ENCODE results near the gene PIGU. TPM values are rescaled to one million over a fixed set of nuclear protein-coding genes. Genes with fewer than 3 reads are reported as not detected.
A peak's percentile ranks its signal among the peaks of the same experiment; 100 is the strongest.

The PIGU gene
- total and polyA plus RNA-seq, 3 experiments from 2014 or later, result 24.9 to 33.0 (median 26.3) TPM

GRCh38 chr20:34534391-34535165 lies 142.3 kb downstream of the PIGU start:
- no peaks in the 10 kb centered on the region for H3K27me3 ChIP-seq (ENCODE audit: insufficient read depth, low read length, poor library complexity, severe bottlenecking)
- no peaks in the 10 kb centered on the region for H3K4me1 ChIP-seq (ENCODE audit: insufficient read depth, low read length)
- H3K9me3 ChIP-seq (ENCODE audit: low read length), result no peaks in the 10 kb centered on the region
- CTCF ChIA-PET, result interaction anchor here (0.9 kb wide), 1 partner anchor 173 kb away, joined by 3 read pairs; no protein-coding TSS in a partner anchor
- H3K4me1 Mint-ChIP-seq, result peaks cover 15 to 26% (median 17%) of the 10 kb centered on the region in 3 donors
- peak overlapping the region in 3 of 8 donors; percentile 13 to 89 (median 51) for H3K27ac Mint-ChIP-seq
- no peak overlapping the region for H3K4me3 Mint-ChIP-seq
- peaks cover 45% of the 10 kb centered on the region for H3K36me3 ChIP-seq (ENCODE audit: insufficient read depth, low read length)
- peaks cover 0 to 82% (median 19%) of the 10 kb centered on the region in 3 donors for H3K36me3 Mint-ChIP-seq
- POLR2A ChIA-PET, result no interaction called here
- no peaks in the 10 kb centered on the region for H3K27me3 Mint-ChIP-seq
- no peaks in the 10 kb centered on the region for H3K9me3 Mint-ChIP-seq
- H3K4me3 ChIP-seq (ENCODE audit: low read length), result no peak overlapping the region
- DNase-seq, result no peak
- H3K27ac ChIP-seq (ENCODE audit: low read depth, low read length), result no peak overlapping the region

GRCh38 chr20:34532756-34533155 lies 144.1 kb downstream of the PIGU start:
- no peak overlapping the region for H3K27ac ChIP-seq (ENCODE audit: low read depth, low read length)
- ChIA-PET CTCF (interaction anchor here (1.1 kb wide), 1 partner anchor 220 kb away, joined by 3 read pairs; no protein-coding TSS in a partner anchor), POLR2A (no interaction called here)
- Mint-ChIP-seq H3K4me1 (peaks cover 15 to 28% (median 17%) of the 10 kb centered on the region in 3 donors), H3K36me3 (peaks cover 0 to 85% (median 19%) of the 10 kb centered on the region in 3 donors), H3K9me3 (no peaks in the 10 kb centered on the region), H3K27ac (peak overlapping the region in 3 of 8 donors; percentile 43 to 87 (median 72)), H3K4me3 (no peak overlapping the region), H3K27me3 (no peaks in the 10 kb centered on the region)
- no peak for DNase-seq
- no peaks in the 10 kb centered on the region for H3K4me1 ChIP-seq (ENCODE audit: insufficient read depth, low read length)
- no peaks in the 10 kb centered on the region for H3K27me3 ChIP-seq (ENCODE audit: insufficient read depth, low read length, poor library complexity, severe bottlenecking)
- H3K4me3 ChIP-seq (ENCODE audit: low read length), result no peak overlapping the region
- peaks cover 51% of the 10 kb centered on the region for H3K36me3 ChIP-seq (ENCODE audit: insufficient read depth, low read length)
- H3K9me3 ChIP-seq (ENCODE audit: low read length), result no peaks in the 10 kb centered on the region

GRCh38 chr20:34532320-34532719 lies 144.6 kb downstream of the PIGU start:
- Mint-ChIP-seq H3K27me3 (no peaks in the 10 kb centered on the region), H3K36me3 (peaks cover 0 to 85% (median 18%) of the 10 kb centered on the region in 3 donors), H3K4me3 (no peak overlapping the region), H3K4me1 (peaks cover 15 to 27% (median 17%) of the 10 kb centered on the region in 3 donors), H3K27ac (peak overlapping the region in 1 of 8 donors; percentile 43), H3K9me3 (no peaks in the 10 kb centered on the region)
- CTCF ChIA-PET, result interaction anchor here (1.1 kb wide), 1 partner anchor 220 kb away, joined by 3 read pairs; no protein-coding TSS in a partner anchor
- Histone ChIP-seq H3K9me3 (ENCODE audit: low read length) (no peaks in the 10 kb centered on the region), H3K36me3 (ENCODE audit: insufficient read depth, low read length) (peaks cover 55% of the 10 kb centered on the region), H3K27ac (ENCODE audit: low read depth, low read length) (no peak overlapping the region), H3K4me3 (ENCODE audit: low read length) (no peak overlapping the region), H3K4me1 (ENCODE audit: insufficient read depth, low read length) (no peaks in the 10 kb centered on the region), H3K27me3 (ENCODE audit: insufficient read depth, low read length, poor library complexity, severe bottlenecking) (no peaks in the 10 kb centered on the region)
- POLR2A ChIA-PET, result no interaction called here
- no peak for DNase-seq

GRCh38 chr20:34531608-34532265 lies 145.2 kb downstream of the PIGU start:
- POLR2A ChIA-PET, result no interaction called here
- H3K27ac ChIP-seq (ENCODE audit: low read depth, low read length), result no peak overlapping the region

GRCh38 chr20:34530342-34530741 lies 146.6 kb downstream of the PIGU start:
- POLR2A ChIA-PET, result interaction anchor here (0.6 kb wide), 1 partner anchor 103 kb away, joined by 4 read pairs; no protein-coding TSS in a partner anchor
- Mint-ChIP-seq H3K27ac (peak overlapping the region in 3 of 8 donors; percentile 11 to 42 (median 33)), H3K9me3 (no peaks in the 10 kb centered on the region), H3K36me3 (peaks cover 3 to 87% (median 17%) of the 10 kb centered on the region in 3 donors), H3K27me3 (no peaks in the 10 kb centered on the region), H3K4me3 (no peak overlapping the region), H3K4me1 (peaks cover 15 to 31% (median 19%) of the 10 kb centered on the region in 3 donors)
- H3K27ac ChIP-seq (ENCODE audit: low read depth, low read length), result no peak overlapping the region
- no peaks in the 10 kb centered on the region for H3K27me3 ChIP-seq (ENCODE audit: insufficient read depth, low read length, poor library complexity, severe bottlenecking)
- H3K36me3 ChIP-seq (ENCODE audit: insufficient read depth, low read length), result peaks cover 50% of the 10 kb centered on the region
- H3K9me3 ChIP-seq (ENCODE audit: low read length), result no peaks in the 10 kb centered on the region
- DNase-seq, result no peak
- CTCF ChIA-PET, result interaction anchor here (1.3 to 2.5 kb wide), 2 partner anchors 8 to 218 kb away, joined by 3 to 9 read pairs; no protein-coding TSS in a partner anchor
- no peaks in the 10 kb centered on the region for H3K4me1 ChIP-seq (ENCODE audit: insufficient read depth, low read length)
- no peak overlapping the region for H3K4me3 ChIP-seq (ENCODE audit: low read length)

More at GRCh38 chr20:34531608-34532265, 145.2 kb downstream of the PIGU start:
- Histone ChIP-seq H3K9me3 (ENCODE audit: low read length) (no peaks in the 10 kb centered on the region), H3K36me3 (ENCODE audit: insufficient read depth, low read length) (peaks cover 55% of the 10 kb centered on the region), H3K4me3 (ENCODE audit: low read length) (no peak overlapping the region), H3K27me3 (ENCODE audit: insufficient read depth, low read length, poor library complexity, severe bottlenecking) (no peaks in the 10 kb centered on the region), H3K4me1 (ENCODE audit: insufficient read depth, low read length) (no peaks in the 10 kb centered on the region)
- no peak for DNase-seq
- Mint-ChIP-seq H3K4me3 (no peak overlapping the region), H3K27ac (peak overlapping the region in 3 of 8 donors; percentile 24 to 71 (median 44)), H3K27me3 (no peaks in the 10 kb centered on the region), H3K9me3 (no peaks in the 10 kb centered on the region), H3K4me1 (peaks cover 12 to 24% (median 17%) of the 10 kb centered on the region in 3 donors), H3K36me3 (peaks cover 0 to 85% (median 16%) of the 10 kb centered on the region in 3 donors)
- CTCF ChIA-PET, result interaction anchor here (0.7 to 1.3 kb wide), 3 partner anchors 219 to 238 kb away, joined by 3 read pairs; no protein-coding TSS in a partner anchor

GRCh38 chr20:34529742-34530141 lies 147.2 kb downstream of the PIGU start:
- CTCF ChIA-PET, result interaction anchor here (2.5 kb wide), 1 partner anchor 9 kb away, joined by 9 read pairs; no protein-coding TSS in a partner anchor

GRCh38 chr20:34528921-34529297 lies 148.0 kb downstream of the PIGU start:
- no peaks in the 10 kb centered on the region for H3K27me3 Mint-ChIP-seq
- no peak overlapping the region for H3K27ac ChIP-seq (ENCODE audit: low read depth, low read length)
- peaks cover 3 to 84% (median 15%) of the 10 kb centered on the region in 3 donors for H3K36me3 Mint-ChIP-seq
- peak overlapping the region in 2 of 8 donors; percentile 24 to 27 for H3K27ac Mint-ChIP-seq
- no peaks in the 10 kb centered on the region for H3K4me1 ChIP-seq (ENCODE audit: insufficient read depth, low read length)
- CTCF ChIA-PET, result interaction anchor here (2.5 kb wide), 1 partner anchor 10 kb away, joined by 9 read pairs; no protein-coding TSS in a partner anchor
- POLR2A ChIA-PET, result interaction anchor here (0.7 kb wide), 1 partner anchor 182 kb away, joined by 5 read pairs; no protein-coding TSS in a partner anchor
- DNase-seq, result no peak
- peaks cover 44% of the 10 kb centered on the region for H3K36me3 ChIP-seq (ENCODE audit: insufficient read depth, low read length)
- peaks cover 22 to 40% (median 30%) of the 10 kb centered on the region in 3 donors for H3K4me1 Mint-ChIP-seq
- H3K9me3 ChIP-seq (ENCODE audit: low read length), result no peaks in the 10 kb centered on the region
- no peak overlapping the region for H3K4me3 Mint-ChIP-seq
- H3K27me3 ChIP-seq (ENCODE audit: insufficient read depth, low read length, poor library complexity, severe bottlenecking), result no peaks in the 10 kb centered on the region
- H3K9me3 Mint-ChIP-seq, result no peaks in the 10 kb centered on the region
- H3K4me3 ChIP-seq (ENCODE audit: low read length), result no peak overlapping the region

More at GRCh38 chr20:34529742-34530141, 147.2 kb downstream of the PIGU start:
- Mint-ChIP-seq H3K9me3 (no peaks in the 10 kb centered on the region), H3K4me1 (peaks cover 17 to 34% (median 24%) of the 10 kb centered on the region in 3 donors), H3K36me3 (peaks cover 3 to 85% (median 18%) of the 10 kb centered on the region in 3 donors), H3K4me3 (no peak overlapping the region), H3K27me3 (no peaks in the 10 kb centered on the region), H3K27ac (peak overlapping the region in 4 of 8 donors; percentile 29 to 61 (median 38))
- Histone ChIP-seq H3K4me1 (ENCODE audit: insufficient read depth, low read length) (no peaks in the 10 kb centered on the region), H3K27ac (ENCODE audit: low read depth, low read length) (no peak overlapping the region), H3K36me3 (ENCODE audit: insufficient read depth, low read length) (peaks cover 44% of the 10 kb centered on the region), H3K4me3 (ENCODE audit: low read length) (no peak overlapping the region), H3K9me3 (ENCODE audit: low read length) (no peaks in the 10 kb centered on the region), H3K27me3 (ENCODE audit: insufficient read depth, low read length, poor library complexity, severe bottlenecking) (no peaks in the 10 kb centered on the region)
- POLR2A ChIA-PET, result interaction anchor here (0.7 kb wide), 1 partner anchor 182 kb away, joined by 5 read pairs; no protein-coding TSS in a partner anchor
- DNase-seq, result no peak

Data from CD8-positive, alpha-beta memory T cell (primary cell).